Fibroblast of pulmonary artery (primary cell): ENCODE data around the gene CRIM1.

ENCODE experiments used
- DNase-seq: peaks from one replicate; pipeline ENCODE4 v3.0.0-alpha.2; 2010; ENCODE audit warnings: low read depth
- H3K4me3 ChIP-seq: replicated peaks from 2 replicates; pipeline ENCODE4 v1.5.1; 2011; ENCODE audit warnings: low read depth, mild to moderate bottlenecking, control low read depth, low read length, moderate library complexity
- TF ChIP-seq, protein P1 (sequence below): IDR thresholded peaks from 2 replicates; pipeline ENCODE4 v1.5.1; 2011; ENCODE audit warnings: mild to moderate bottlenecking, control low read depth, low read length, inconsistent platforms; ENCODE audit errors: missing control alignments

CRIM1 gene

DNA sequence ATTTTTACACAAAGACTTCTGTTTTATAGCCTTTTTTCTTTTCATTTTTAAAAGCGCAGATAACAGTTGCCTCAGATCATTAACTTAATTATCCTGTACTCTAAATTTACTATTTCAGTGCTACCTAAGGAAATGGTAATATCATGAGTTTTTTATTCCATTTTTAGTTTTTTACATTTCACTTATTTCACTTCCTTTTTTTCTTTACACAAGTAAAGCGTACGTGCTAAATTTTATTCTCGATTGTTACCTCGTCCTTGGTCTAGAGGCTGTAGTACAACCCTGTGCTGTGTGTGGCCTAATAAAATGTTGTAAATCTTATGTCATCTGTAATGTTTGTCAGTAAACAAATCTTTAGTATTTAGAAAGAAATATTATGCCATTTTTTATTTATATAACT is 49.2 kb downstream of the CRIM1 start:
- TF ChIP-seq, protein P1, sequence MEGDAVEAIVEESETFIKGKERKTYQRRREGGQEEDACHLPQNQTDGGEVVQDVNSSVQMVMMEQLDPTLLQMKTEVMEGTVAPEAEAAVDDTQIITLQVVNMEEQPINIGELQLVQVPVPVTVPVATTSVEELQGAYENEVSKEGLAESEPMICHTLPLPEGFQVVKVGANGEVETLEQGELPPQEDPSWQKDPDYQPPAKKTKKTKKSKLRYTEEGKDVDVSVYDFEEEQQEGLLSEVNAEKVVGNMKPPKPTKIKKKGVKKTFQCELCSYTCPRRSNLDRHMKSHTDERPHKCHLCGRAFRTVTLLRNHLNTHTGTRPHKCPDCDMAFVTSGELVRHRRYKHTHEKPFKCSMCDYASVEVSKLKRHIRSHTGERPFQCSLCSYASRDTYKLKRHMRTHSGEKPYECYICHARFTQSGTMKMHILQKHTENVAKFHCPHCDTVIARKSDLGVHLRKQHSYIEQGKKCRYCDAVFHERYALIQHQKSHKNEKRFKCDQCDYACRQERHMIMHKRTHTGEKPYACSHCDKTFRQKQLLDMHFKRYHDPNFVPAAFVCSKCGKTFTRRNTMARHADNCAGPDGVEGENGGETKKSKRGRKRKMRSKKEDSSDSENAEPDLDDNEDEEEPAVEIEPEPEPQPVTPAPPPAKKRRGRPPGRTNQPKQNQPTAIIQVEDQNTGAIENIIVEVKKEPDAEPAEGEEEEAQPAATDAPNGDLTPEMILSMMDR: no peak
- no peak for DNase-seq
- no peak overlapping the region for H3K4me3 ChIP-seq

DNA sequence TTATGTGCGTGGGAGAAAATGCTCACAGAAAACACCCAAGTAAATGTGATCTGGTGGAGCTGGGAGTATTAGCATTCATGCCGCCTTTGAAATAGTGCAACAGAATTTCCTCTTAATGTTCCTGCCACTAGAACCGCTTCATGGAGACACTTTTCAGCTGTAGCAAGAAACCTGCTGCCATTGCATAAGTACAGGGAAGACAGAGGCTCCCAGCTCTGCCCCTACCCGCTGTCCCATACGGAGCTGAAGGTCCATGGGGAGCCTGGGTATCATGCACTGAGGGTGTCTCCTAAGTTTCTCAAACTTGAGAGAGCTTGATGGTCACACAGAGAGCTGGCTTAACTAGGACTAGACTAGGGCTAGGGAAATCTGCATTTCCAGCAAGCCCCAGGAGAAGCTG is 49.6 kb downstream of the CRIM1 start:
- DNase-seq: no peak
- no peak overlapping the region for H3K4me3 ChIP-seq
- TF ChIP-seq, protein P1: no peak

DNA sequence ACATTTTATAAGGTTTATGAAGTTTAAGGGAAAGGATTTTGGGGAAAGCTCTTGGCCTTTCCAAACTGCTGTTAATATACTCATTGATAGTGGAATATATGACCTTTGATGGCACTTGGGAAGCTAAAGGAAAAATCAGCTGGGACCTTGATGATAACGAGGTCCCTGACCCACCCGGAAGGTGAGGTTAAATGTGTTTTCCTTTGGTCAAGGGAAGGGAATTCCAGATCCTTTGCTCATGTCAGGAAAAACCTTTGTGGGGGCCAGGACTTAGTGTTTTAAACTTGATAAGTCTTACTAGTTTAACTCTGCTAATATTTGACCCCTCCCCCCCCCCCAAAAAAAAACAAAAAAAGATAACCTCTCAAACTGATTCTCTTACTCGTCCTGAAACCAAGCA is 50.7 kb downstream of the CRIM1 start:
- TF ChIP-seq, protein P1: no peak
- DNase-seq: no peak
- no peak overlapping the region for H3K4me3 ChIP-seq

DNA sequence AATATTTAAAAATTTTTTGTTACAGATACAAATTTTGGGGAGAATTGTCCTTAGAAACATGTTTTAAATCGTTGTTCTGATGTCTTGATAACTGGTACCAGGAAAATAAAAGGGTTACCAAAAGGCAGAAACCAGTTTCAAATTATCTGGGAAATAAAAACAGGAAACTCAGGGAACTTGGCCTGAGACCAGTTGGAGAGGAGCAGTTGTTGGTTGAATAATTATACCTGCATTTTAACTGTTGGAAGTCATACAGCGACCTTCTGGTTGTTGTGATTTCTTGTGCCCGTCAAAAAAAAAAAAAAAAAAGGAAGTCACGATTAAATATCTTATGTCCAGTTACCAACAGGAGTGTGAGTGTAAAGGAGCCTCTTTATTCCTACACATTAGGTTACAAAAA is 51.8 kb downstream of the CRIM1 start:
- H3K4me3 ChIP-seq: no peak overlapping the region
- TF ChIP-seq, protein P1: no peak
- DNase-seq: no peak

DNA sequence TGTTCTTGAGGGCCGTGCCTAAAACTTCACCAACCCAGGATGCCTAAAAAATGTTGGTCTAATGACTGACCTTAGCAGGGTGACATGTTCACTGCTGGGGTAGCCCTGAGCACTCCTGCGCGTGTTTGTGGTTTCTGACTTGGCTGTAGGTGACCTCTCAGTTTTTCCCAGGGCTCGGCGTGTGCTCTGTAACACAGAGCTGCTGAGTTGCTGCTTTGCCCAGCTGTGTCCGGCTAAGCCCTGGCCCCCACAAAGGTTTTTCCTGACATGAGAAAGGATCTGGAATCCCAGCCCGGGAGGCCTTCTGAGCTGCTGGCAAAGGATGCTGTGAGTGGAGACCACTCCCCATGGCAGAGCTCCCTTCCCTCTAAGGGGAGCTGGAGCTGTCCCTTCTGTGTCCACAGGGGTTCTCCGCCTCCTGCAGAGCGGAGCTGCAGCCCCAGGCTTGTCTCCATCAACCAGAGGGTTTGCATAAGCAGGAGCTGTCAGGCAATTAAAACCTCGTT is 52.7 kb downstream of the CRIM1 start:
- H3K4me3 ChIP-seq: no peak overlapping the region
- DNase-seq: peak; percentile 73
- TF ChIP-seq, protein P1: no peak

DNA sequence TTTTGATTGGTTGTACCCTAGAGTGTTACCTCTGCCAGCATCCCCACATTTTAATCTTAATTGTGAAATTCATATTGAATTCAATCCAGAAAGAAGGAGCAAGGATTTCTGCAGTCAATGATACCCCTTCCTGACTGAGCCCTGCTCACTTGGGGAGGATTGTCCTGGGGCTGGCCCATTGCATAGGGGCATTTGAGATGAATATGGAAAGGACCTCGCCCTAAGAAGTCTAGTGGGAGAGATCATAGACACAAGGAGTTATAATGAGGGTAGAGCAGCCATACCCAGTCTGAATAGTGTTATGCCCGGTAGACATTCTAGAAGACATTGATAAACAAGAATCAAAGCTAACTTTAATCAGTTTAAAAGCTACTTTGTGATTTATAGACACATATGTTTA is 53.8 kb downstream of the CRIM1 start:
- DNase-seq: no peak

DNA sequence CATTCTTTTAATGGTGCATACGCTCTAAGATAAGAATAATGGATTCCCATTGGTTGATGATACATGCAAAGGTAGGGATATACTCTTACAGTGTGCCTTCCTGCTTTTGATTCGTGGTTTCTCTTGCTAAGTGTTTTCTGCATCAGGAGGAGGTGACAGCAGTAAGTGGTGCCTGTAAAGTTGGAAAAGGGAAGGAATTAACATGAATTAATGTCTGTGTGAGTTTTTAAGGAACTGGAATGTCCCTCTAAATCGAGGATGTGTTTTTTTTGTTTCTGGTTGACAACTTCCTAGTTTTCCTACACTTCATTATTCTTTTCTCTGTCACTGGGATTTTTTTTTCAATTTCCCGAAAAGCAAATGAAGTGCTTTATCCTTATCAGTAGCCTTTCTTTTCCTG is 54.4 kb downstream of the CRIM1 start:
- TF ChIP-seq, protein P1: no peak
- H3K4me3 ChIP-seq: no peak overlapping the region
- no peak for DNase-seq

More for the DNA sequence above, 53.8 kb downstream of the CRIM1 start:
- H3K4me3 ChIP-seq: no peak overlapping the region
- TF ChIP-seq, protein P1: no peak
